Measurements from ENCODE around the gene ID1.
A peak's percentile ranks its signal among the peaks of the same experiment; 100 is the strongest.
"Not testable (repeated sequence)": the region's sequence is repeated elsewhere in the genome, so short reads cannot be mapped to it uniquely, and the experiment has no call there.

ID1 gene

DNA sequence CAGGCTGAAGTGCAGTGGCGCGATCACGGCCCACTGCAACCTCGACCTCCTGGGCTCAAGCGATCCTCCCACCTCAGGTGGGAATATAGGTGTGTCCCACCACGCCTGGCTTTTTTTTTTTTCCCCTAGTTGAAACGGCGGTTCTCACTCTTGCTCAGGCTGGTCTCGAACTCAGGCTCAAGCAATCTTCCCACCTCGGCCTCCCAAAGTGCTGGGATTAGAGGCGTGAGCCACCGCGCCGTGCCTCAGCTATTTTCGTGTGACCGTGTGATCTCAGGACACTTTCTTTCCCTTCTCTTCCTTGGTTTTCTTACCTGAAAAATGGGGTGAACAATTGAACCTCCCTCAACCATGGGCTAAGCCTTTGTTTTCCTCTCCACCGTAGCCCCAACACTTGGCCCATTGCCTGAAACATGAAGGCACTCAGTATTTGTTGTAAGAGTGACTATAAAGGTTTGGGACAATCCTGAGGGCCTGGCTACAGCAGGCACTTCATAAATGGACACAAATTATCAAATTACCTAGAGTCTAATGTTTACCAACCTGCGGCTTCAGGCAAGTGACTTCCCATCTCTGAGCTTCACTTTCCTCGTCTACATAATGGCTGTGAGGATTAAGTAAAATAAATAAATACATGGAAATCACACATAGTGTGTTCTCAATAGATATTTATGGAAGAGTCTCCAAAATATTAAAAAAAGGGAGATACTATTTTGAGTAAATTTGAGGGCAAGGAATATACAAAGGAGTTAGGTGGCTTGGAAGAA lies 31.4 kb upstream of the ID1 start:
- no peak for DNase-seq

DNA sequence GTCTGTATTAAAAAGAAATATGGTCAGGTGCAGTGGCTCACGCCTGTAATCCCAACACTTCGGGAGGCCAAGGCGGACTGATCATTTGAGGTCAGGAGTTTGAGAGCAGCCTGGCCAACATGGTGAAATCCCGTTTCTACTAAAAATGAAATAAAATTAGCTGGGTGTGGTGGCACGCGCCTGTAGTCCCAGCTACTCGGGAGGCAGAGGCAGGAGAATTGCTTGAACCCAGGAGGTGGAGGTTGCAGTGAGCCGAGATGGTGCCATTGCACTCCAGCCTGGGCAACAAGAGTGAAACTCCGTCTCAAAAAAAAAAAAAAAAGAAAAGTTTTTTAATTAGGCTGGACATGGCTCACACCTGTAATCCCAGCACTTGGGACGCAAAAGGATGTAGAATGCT lies 30.1 kb upstream of the ID1 start:
- DNase-seq = not testable (repeated sequence)

GRCh38 chr20:31576751-31577150 lies 28.3 kb upstream of the ID1 start:
- DNase-seq = no peak

DNA sequence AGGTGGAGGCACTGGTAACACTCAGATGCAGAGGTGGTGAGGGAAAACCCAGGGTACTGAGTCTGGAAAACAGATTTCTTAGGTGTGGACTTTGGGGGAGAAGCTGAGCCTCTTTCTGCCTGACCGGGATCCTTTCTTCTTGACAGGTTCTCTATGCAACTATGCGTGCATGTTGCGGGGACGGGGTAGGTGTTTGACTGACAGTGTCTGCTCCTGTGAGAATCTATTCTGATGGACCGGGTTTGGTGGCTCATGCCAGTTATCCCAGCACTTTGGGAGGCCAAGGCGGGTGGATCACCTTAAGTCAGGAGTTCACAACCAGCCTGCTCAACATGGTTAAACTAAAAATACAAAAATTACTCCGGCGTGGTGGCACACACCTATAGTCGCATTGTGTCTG lies 27.9 kb upstream of the ID1 start:
- no peak for DNase-seq

- DNase-seq = no peak
Measured at GRCh38 chr20:31578448-31579138, 26.5 kb upstream of the ID1 start.

- no peak for DNase-seq
Measured at GRCh38 chr20:31579245-31579644, 25.8 kb upstream of the ID1 start.

- not testable (repeated sequence) for DNase-seq
Measured at GRCh38 chr20:31579941-31580651, 25.0 kb upstream of the ID1 start.

DNA sequence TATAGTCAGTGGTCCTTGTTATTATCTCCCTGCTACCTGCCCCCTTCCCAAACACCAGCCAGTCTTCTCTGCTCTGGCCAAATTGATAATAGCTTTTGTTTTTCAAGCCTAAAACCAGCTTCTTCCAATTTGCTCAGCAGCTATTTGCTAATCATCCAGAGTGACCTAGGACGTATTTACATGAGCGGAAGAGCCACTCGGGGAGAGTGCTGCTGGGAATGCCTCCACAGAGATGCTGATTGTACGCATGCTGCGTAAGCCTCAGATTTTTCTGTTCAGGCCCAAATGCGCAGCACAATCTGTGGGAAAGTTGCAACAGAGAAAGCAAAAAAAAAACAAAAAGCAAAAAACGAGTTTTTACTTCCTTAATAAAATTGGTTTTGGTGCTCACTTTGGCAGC lies 24.4 kb upstream of the ID1 start:
- no peak for DNase-seq

GRCh38 chr20:31581391-31581790 lies 23.7 kb upstream of the ID1 start:
- no peak for DNase-seq

DNA sequence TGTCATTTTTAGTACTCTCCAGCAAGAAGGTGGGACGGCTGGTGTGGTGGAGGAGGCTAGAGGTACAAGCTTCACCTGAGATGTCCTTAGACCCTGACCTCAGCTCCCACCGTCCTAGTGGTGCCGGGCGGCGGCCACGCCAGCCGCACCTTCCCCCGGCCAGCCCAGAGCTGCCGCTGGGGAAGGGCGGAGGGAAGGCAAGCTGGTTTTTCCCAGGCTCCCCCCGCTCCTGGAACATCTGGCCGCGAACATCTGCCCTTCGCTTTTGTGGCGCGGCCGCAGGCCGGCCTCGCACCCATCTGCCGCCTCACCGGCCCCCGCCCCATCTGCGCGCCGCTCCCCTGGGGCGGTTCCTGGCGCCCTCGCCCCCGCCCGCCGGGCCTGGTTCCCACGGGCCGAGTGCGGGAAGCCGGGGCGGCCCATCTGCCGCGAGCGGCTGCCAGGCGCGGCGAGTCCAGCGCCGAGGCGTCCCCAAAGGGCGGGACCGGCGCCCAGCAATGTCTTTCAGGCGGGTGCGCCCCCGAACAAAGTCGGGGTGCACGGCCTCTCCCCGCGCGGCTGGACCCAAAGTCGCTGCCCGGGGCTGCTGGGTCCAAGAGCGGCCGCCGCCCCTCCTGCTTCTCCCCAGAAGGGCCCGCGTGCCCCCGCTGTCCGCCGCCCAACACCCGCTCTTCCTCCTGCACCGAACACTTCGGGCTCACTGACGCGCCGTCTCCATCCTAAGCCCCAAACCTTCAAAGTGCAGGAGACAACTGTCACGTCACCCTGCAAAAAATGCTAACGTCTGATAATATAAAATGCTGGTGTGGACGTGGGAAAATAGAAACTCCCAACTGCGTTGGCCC lies 17.3 kb upstream of the ID1 start:
- DNase-seq = peak in 1 of 6 experiments; percentile 17

GRCh38 chr20:31590717-31591225 lies 14.3 kb upstream of the ID1 start:
- DNase-seq = no peak

GRCh38 chr20:31593221-31594001 lies 11.7 kb upstream of the ID1 start:
- DNase-seq = no peak

- DNase-seq = no peak
Measured at GRCh38 chr20:31594002-31594557, 11.0 kb upstream of the ID1 start.

DNA sequence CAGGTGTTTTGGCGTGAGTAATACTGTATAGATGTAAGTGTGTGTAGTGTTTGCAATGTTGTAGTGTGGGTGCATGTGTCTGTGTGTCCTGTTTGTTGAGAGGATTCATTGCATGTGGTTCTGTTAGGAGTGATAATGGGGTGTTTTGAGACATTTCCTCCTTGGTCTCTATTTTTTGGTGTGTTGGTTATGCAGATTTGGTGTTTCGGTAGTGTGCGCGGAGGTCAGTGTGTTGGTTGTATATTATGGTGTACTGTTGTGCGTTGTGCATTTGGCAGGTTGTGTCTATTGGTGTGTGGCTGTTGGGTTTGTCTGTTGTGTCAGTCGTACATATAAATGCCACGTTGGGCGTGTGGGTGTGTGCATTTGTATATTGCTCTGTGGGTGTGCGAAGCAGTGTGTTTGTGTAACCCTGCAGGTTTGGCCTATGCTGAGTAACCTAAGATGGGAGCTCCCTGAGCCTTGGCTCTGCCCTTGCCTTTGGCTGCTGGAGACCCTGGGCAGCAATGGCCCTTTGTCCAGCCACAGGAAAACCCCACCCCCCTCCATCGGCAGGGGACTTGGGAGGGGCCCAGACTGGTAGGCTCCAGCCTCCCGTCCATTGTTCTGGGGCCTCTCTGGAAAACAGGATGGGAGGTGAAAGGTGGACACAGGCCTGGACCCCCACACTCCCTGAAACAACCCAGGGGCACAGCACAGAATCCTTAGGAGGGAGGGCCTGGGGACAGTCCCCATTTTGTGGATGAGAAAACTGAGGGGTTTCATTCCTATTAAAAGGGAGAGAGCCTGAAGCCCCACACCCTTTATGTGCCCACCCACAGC lies 10.3 kb upstream of the ID1 start:
- no peak for DNase-seq

DNA sequence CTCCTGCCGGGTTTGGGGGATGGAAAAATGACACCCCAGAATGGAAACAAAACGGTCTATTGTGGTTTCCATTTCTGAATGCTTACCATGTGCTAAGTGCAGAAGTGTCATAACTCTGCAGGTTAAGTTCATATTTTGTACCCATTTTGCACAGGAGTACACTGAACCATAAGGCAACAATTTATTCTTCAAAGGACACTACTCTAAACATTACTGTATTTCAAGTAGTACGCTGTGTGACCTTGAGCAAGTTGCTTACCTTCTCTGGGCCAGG lies 9.8 kb upstream of the ID1 start:
- no peak for DNase-seq

- DNase-seq = no peak
Measured at GRCh38 chr20:31595654-31596411, 9.3 kb upstream of the ID1 start.

DNA sequence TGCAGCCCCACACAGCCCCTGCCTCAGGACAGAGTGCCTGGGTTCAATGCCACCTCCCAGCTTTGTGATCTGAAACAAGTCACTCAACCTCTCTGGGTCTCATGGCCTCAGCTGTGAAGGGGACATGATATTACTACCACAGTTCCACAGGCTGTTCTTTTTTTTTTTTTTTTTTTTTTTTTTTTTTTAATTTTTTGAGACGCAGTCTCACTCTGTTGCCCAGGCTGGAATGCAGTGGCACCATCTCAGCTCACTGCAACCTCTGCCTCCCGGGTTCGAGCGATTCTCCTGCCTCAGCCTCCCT lies 8.7 kb upstream of the ID1 start:
- not testable (repeated sequence) for DNase-seq

DNA sequence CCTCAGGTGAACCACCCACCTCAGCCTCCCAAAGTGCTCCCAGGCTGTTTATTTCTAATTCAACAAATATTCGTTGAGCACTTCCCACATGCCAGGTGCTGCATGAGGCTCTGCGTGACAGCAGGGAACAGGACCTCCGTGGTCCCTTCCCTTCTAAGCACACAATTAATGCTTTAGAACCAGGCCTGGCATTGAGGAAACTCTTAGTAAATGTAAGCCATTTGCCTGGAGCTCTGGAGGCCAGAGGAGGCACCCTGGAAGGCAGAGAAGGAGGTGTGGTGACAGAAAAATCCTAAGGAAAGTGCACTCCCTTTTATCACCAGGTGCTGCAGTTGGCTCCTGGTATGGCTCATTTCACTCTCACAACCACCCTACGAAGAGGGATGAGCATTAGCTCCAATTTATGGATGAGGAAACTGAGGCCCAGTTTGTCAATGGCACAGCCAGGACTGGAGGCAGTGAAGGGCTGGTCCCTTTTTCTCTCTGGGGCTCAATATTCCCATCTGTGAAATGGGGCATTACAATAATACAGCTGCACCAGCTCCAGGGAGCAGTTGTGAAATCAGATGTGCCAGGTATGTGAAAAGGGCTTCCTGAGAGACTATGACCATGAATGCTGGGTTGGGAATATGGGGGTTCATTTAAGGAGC lies 8.1 kb upstream of the ID1 start:
- DNase-seq = no peak

GRCh38 chr20:31597481-31597855 lies 7.6 kb upstream of the ID1 start:
- no peak for DNase-seq

- no peak for DNase-seq
Measured at GRCh38 chr20:31602431-31602778, 2.7 kb upstream of the ID1 start.
